ENCODE data around the gene CPPED1. TPM values are rescaled to one million over a fixed set of nuclear protein-coding genes. Genes with fewer than 3 reads are reported as not detected.
A peak's percentile ranks its signal among the peaks of the same experiment; 100 is the strongest.

CPPED1 gene
- total and polyA plus RNA-seq, 2 experiments from 2014 or later, result 6.2 to 7.3 TPM

- Mint-ChIP-seq H3K4me3 (no peak overlapping the region), H3K36me3 (ENCODE audit: low read depth) (peaks cover 22% of the 10 kb centered on the region), H3K27me3 (ENCODE audit: insufficient read depth, low read depth, poor library complexity) (peaks cover 11% of the 10 kb centered on the region), H3K9me3 (peaks cover 26% of the 10 kb centered on the region), H3K27ac (no peak overlapping the region), H3K4me1 (peaks cover 8% of the 10 kb centered on the region)
- H4K20me1 ChIP-seq (replicated peaks; ENCODE audit: insufficient read depth), result no peaks in the 10 kb centered on the region
- H3K27me3 ChIP-seq (ENCODE audit: insufficient read depth), result no peaks in the 10 kb centered on the region
- no peaks in the 10 kb centered on the region for H3F3A ChIP-seq (replicated peaks; ENCODE audit: low read depth)
- ATAC-seq, result no peak
- H3K9me2 ChIP-seq (ENCODE audit: insufficient read depth), result no peaks in the 10 kb centered on the region
- no peak overlapping the region for H3K4me3 ChIP-seq
- H3K36me3 ChIP-seq (ENCODE audit: insufficient read depth), result no peaks in the 10 kb centered on the region
- no peak overlapping the region for H3K4me2 ChIP-seq
- no peak overlapping the region for H3K27ac ChIP-seq (ENCODE audit: low read depth)
- H2AFZ ChIP-seq, result no peak overlapping the region
- no peak for DNase-seq (ENCODE audit: low spot score)
- no peaks in the 10 kb centered on the region for H3K4me1 ChIP-seq (ENCODE audit: insufficient read depth)
- TF ChIP-seq ETS1 (IDR thresholded peaks at IDR 0.05) (no peak), NANOG (IDR thresholded peaks at IDR 0.05; ENCODE audit: borderline replicate concordance) (no peak), CREB1 (CRISPR knock-in tag; IDR thresholded peaks at IDR 0.05; ENCODE audit: low read depth) (no peak), JUNB (IDR thresholded peaks at IDR 0.05; ENCODE audit: unreplicated experiment) (no peak), ZNF331 (CRISPR knock-in tag; IDR thresholded peaks at IDR 0.05; ENCODE audit: low read depth) (no peak), REST (IDR thresholded peaks at IDR 0.05; ENCODE audit: unreplicated experiment) (no peak), ZNF114 (CRISPR knock-in tag; IDR thresholded peaks at IDR 0.05) (no peak)
- H3K79me2 ChIP-seq (replicated peaks; ENCODE audit: insufficient read depth), result no peaks in the 10 kb centered on the region
Observed at GRCh38 chr16:12729448-12729847, 74.2 kb downstream of the CPPED1 start.

- ATAC-seq (peak; percentile 53), DNase-seq (ENCODE audit: low spot score) (peak; percentile 31)
- H3K9me3 Mint-ChIP-seq, result peaks cover 22% of the 10 kb centered on the region
- Histone ChIP-seq H4K20me1 (replicated peaks; ENCODE audit: insufficient read depth) (no peaks in the 10 kb centered on the region), H3K27ac (ENCODE audit: low read depth) (no peak overlapping the region), H3K36me3 (ENCODE audit: insufficient read depth) (no peaks in the 10 kb centered on the region), H3K4me1 (ENCODE audit: insufficient read depth) (no peaks in the 10 kb centered on the region), H3K4me2 (no peak overlapping the region), H3K27me3 (ENCODE audit: insufficient read depth) (no peaks in the 10 kb centered on the region), H3K4me3 (no peak overlapping the region), H2AFZ (no peak overlapping the region), H3K9me2 (ENCODE audit: insufficient read depth) (no peaks in the 10 kb centered on the region), H3K79me2 (replicated peaks; ENCODE audit: insufficient read depth) (no peaks in the 10 kb centered on the region), H3F3A (replicated peaks; ENCODE audit: low read depth) (no peaks in the 10 kb centered on the region)
- H3K4me1 Mint-ChIP-seq, result peaks cover 11% of the 10 kb centered on the region
- H3K36me3 Mint-ChIP-seq (ENCODE audit: low read depth), result peaks cover 18% of the 10 kb centered on the region
- no peak overlapping the region for H3K4me3 Mint-ChIP-seq
- peaks cover 11% of the 10 kb centered on the region for H3K27me3 Mint-ChIP-seq (ENCODE audit: insufficient read depth, low read depth, poor library complexity)
- H3K27ac Mint-ChIP-seq, result no peak overlapping the region
- no peak for TF ChIP-seq ZNF331 (CRISPR knock-in tag; IDR thresholded peaks at IDR 0.05; ENCODE audit: low read depth)
- TF ChIP-seq REST (IDR thresholded peaks at IDR 0.05; ENCODE audit: unreplicated experiment), result no peak
- no peak for TF ChIP-seq EZH2 (IDR thresholded peaks at IDR 0.05; ENCODE audit: low read depth, unreplicated experiment)
- no peak for TF ChIP-seq STAT1 (IDR thresholded peaks at IDR 0.05; ENCODE audit: unreplicated experiment)
Observed at GRCh38 chr16:12728469-12728868, 75.2 kb downstream of the CPPED1 start.

Data from GM23338 (cell line).